Thyroid gland (tissue), 4 donors: ENCODE results near the gene CT45A2.
"Not testable (repeated sequence)": the region's sequence is repeated elsewhere in the genome, so short reads cannot be mapped to it uniquely, and the experiment has no call there.

ENCODE experiments used
- POLR2A ChIP-seq, 2 donors: fragments of 450-650 bp; IDR thresholded peaks; one replicate each; pipeline ENCODE4 v1.6.1; 2017; ENCODE audit warnings: antibody characterized with exemption in 2 of 2, mild to moderate bottlenecking in 2 of 2, moderate library complexity in 1 of 2
- TF ChIP-seq, protein P1 (sequence below), 6 experiments: fragments of 200-600 bp in 3 of 6; fragments of 450-650 bp in 3 of 6; sonication (generic) in 3 of 6; IDR thresholded peaks; one replicate each; pipeline ENCODE4 v1.5.1; 2016 to 2019; ENCODE audit warnings: antibody characterized with exemption in 6 of 6, mild to moderate bottlenecking in 2 of 6, inconsistent platforms in 1 of 6, moderate library complexity in 1 of 6

DNA sequence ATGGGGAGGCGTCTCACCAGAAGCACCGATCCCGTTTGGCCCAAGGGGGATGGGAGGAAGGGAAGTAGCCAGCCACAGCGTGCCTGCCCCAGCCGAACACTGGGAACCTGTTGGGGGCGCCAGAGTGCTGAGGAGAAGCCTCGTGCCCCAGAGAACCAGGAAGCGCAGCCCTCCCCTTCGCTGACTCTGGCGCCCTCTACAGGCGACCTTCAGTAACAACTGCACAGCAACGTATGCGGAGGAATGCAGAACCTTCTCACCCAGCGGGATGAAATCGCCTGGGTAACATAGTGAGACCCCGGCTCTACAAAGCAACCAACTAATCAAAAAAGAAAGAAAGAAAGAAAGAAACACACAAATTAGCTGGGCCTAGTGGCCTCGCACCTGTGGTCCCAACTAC lies at the start of gene CT45A2:
- TF ChIP-seq, protein P1, sequence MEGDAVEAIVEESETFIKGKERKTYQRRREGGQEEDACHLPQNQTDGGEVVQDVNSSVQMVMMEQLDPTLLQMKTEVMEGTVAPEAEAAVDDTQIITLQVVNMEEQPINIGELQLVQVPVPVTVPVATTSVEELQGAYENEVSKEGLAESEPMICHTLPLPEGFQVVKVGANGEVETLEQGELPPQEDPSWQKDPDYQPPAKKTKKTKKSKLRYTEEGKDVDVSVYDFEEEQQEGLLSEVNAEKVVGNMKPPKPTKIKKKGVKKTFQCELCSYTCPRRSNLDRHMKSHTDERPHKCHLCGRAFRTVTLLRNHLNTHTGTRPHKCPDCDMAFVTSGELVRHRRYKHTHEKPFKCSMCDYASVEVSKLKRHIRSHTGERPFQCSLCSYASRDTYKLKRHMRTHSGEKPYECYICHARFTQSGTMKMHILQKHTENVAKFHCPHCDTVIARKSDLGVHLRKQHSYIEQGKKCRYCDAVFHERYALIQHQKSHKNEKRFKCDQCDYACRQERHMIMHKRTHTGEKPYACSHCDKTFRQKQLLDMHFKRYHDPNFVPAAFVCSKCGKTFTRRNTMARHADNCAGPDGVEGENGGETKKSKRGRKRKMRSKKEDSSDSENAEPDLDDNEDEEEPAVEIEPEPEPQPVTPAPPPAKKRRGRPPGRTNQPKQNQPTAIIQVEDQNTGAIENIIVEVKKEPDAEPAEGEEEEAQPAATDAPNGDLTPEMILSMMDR (IDR thresholded peaks at IDR 0.05): not testable (repeated sequence)
- not testable (repeated sequence) for TF ChIP-seq POLR2A (IDR thresholded peaks at IDR 0.05)
